ENCODE data around the gene IL23R.
A peak's percentile ranks its signal among the peaks of the same experiment; 100 is the strongest.

Gene IL23R

GRCh38 chr1:67241200-67241746 lies 75.0 kb downstream of the IL23R start:
- no peak for DNase-seq (ENCODE audit: low read depth, low spot score)

GRCh38 chr1:67242016-67242415 lies 75.8 kb downstream of the IL23R start:
- DNase-seq (ENCODE audit: low read depth, low spot score): no peak

- DNase-seq (ENCODE audit: low read depth, low spot score): no peak
These were observed 83.9 kb downstream of the IL23R start for GRCh38 chr1:67250051-67250653.

GRCh38 chr1:67256291-67257172 lies 90.3 kb downstream of the IL23R start:
- peak; percentile 84 for DNase-seq (ENCODE audit: low read depth, low spot score)

- peak; percentile 22 for DNase-seq (ENCODE audit: low read depth, low spot score)
These were observed 90.9 kb downstream of the IL23R start for GRCh38 chr1:67257173-67257535.

- DNase-seq (ENCODE audit: low read depth, low spot score): no peak
These were observed 95.4 kb downstream of the IL23R start for GRCh38 chr1:67261680-67262079.

GRCh38 chr1:67262735-67263134 lies 96.5 kb downstream of the IL23R start:
- DNase-seq (ENCODE audit: low read depth, low spot score): no peak

- DNase-seq (ENCODE audit: low read depth, low spot score): no peak
These were observed 97.9 kb downstream of the IL23R start for GRCh38 chr1:67264152-67264551.

- DNase-seq (ENCODE audit: low read depth, low spot score): no peak
These were observed 98.6 kb downstream of the IL23R start for GRCh38 chr1:67264899-67265298.

GRCh38 chr1:67269061-67269460 lies 102.8 kb downstream of the IL23R start:
- no peak for DNase-seq (ENCODE audit: low read depth, low spot score)

GRCh38 chr1:67270541-67270940 lies 104.3 kb downstream of the IL23R start:
- no peak for DNase-seq (ENCODE audit: low read depth, low spot score)

GRCh38 chr1:67273591-67273990 lies 107.3 kb downstream of the IL23R start:
- DNase-seq (ENCODE audit: low read depth, low spot score): no peak

GRCh38 chr1:67274623-67275325 lies 108.5 kb downstream of the IL23R start:
- DNase-seq (ENCODE audit: low read depth, low spot score): no peak

- no peak for DNase-seq (ENCODE audit: low read depth, low spot score)
These were observed 114.4 kb downstream of the IL23R start for GRCh38 chr1:67280696-67281095.

GRCh38 chr1:67281244-67281643 lies 115.0 kb downstream of the IL23R start:
- no peak for DNase-seq (ENCODE audit: low read depth, low spot score)

GRCh38 chr1:67285780-67286488 lies 119.7 kb downstream of the IL23R start:
- DNase-seq (ENCODE audit: low read depth, low spot score): no peak

GRCh38 chr1:67290236-67290635 lies 124.0 kb downstream of the IL23R start:
- no peak for DNase-seq (ENCODE audit: low read depth, low spot score)

GRCh38 chr1:67294836-67295617 lies 128.8 kb downstream of the IL23R start:
- no peak for DNase-seq (ENCODE audit: low read depth, low spot score)

- no peak for DNase-seq (ENCODE audit: low read depth, low spot score)
These were observed 132.5 kb downstream of the IL23R start for GRCh38 chr1:67298762-67299161.

GRCh38 chr1:67299296-67299695 lies 133.0 kb downstream of the IL23R start:
- DNase-seq (ENCODE audit: low read depth, low spot score): no peak

GRCh38 chr1:67300561-67300960 lies 134.3 kb downstream of the IL23R start:
- DNase-seq (ENCODE audit: low read depth, low spot score): no peak
